ENCODE data around the gene SRR.

The SRR gene

DNA sequence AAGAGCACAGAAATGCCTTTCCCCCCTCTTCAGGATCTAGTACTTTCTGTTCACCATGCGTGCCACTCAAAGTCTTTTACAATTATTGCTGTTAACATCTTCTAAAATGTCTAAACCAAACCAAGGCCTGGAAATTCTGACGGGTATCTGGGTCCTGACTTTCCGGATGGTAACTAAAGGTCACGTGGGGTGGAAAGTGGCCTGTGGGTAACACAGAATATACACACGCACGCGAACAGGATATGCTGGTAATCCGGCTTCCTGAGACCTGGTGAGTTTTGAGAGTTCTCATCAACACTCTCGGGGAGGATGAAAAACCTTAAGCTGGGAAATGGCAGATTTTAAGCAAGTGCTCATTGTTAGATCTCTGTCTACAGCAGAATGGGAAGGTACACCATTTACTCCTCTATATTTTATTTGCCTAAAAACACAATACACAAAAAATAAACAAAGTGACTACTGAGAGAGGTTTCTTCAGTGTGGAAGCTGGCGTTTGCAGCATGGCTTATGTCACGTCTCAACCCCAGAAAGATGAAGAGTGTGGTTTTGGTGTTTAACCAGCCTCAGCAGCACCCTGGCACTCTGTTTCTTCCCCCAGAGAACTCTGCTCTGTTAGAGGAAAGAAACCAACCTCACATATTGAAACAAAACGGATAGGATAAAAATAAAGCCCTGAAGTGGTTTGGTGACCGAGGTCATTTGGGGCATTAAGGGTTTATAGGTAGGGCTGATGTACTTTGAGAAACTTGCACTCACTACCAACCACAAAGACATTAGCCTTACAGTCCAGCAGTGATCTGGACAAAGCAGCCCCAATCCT, 37.5 kb upstream of the SRR start:
- no peak for TF ChIP-seq CTCF (IDR thresholded peaks at IDR 0.05; ENCODE audit: low read depth, low read length)
- no peak for DNase-seq (ENCODE audit: extremely low read depth, low read depth)

- DNase-seq (ENCODE audit: extremely low read depth, low read depth): no peak
These were observed 36.9 kb upstream of the SRR start for GRCh38 chr17:2266865-2267228.

GRCh38 chr17:2267354-2267753, 36.4 kb upstream of the SRR start:
- no peak for TF ChIP-seq CTCF (IDR thresholded peaks at IDR 0.05; ENCODE audit: low read depth, low read length)
- no peak for DNase-seq (ENCODE audit: extremely low read depth, low read depth)

More at GRCh38 chr17:2266865-2267228, 36.9 kb upstream of the SRR start:
- no peak for TF ChIP-seq CTCF (IDR thresholded peaks at IDR 0.05; ENCODE audit: low read depth, low read length)

- DNase-seq (ENCODE audit: extremely low read depth, low read depth): no peak
- no peak for TF ChIP-seq CTCF (IDR thresholded peaks at IDR 0.05; ENCODE audit: low read depth, low read length)
These were observed 31.6 kb upstream of the SRR start for GRCh38 chr17:2271985-2272702.

DNA sequence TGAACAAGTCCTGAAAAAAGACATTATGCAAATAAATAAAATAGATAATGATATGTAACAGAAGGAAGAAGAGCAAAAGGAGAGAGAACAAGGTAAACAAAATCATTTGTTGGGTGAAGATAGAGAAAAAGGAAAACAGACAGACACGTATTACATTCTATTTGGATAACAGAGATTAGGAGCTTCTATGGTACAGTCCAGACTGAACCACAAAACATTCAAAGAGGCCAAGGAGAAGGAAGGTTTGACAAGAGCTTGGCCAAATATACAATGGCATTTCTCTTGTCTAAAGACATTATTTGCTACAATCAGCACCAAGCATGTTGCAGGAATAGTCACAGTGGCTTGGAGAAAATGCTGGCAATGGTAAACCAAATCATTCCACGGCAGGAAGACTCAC, 29.3 kb upstream of the SRR start:
- DNase-seq (ENCODE audit: extremely low read depth, low read depth): no peak
- TF ChIP-seq CTCF (IDR thresholded peaks at IDR 0.05; ENCODE audit: low read depth, low read length): no peak

DNA sequence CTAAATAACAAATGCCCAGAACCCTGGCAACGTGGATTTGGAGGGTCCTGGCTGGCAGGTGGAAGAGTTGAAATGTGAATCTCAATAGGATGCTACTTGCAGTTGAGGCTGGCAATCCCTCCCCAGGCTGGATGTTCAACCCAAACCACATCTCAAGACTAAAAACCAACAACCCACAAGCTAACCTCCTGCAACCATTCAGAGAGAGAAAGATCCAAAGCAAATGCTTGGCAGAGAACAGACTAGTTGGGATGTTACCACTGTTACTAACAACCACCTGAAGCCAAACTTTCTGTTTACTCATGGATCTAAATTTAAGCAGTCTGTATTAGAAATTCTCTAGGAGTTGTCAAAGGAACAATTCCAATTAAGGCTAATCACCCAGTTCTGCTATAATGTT, 28.0 kb upstream of the SRR start:
- no peak for TF ChIP-seq CTCF (IDR thresholded peaks at IDR 0.05; ENCODE audit: low read depth, low read length)
- no peak for DNase-seq (ENCODE audit: extremely low read depth, low read depth)

DNA sequence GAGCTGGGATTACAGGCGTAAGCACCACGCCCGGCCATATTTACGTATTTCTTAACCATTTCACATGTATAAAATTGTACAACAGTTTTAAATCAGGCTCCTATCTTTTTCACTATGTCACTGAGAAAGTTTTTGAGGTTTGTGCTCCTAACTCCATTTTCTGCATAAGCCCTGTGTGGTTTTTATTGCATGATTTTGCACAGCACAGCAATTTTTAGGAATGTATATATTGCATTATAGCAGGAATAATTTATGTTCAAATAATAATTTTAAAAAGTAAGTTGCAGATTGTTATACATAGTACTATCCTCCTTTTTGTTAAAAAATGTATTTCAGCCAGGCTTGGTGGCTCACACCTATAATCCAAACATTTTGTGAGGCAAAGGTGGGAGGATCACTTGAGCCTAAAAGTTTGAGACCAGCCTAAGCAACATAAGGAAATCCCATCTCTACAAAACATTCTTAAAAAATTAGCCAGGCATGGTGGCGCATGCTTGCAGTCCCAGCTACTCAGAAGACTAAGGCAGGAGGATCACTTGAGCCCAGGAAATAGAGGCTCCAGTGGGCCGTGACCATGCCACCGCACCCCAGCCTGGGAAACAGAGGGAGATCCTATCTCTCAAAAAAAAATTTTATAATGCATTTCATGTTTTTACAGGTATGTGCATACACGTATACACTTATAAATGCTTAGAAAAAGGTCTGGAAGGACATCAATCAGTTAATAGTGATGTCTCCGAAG, 26.1 kb upstream of the SRR start:
- no peak for TF ChIP-seq CTCF (IDR thresholded peaks at IDR 0.05; ENCODE audit: low read depth, low read length)
- DNase-seq (ENCODE audit: extremely low read depth, low read depth): no peak
